HepG2 (cell line): ENCODE results near the gene RPL38. TPM values are rescaled to one million over a fixed set of nuclear protein-coding genes. Genes with fewer than 3 reads are reported as not detected.

ENCODE experiments used
- ATAC-seq: fragments of 200-7000 bp; cut with Tn5 transposase; 3 replicates; pipeline ENCODE4 v1.9.1; 2020; ENCODE audit warnings: mild to moderate bottlenecking, moderate library complexity
- BruUV-seq: library from RNA; stranded (reverse); fragments of 400-500 nt; replicated peaks from 2 replicates; lab custom pipeline; 2021; lab: Mats Ljungman, UMichigan
- CTCF ChIA-PET: fragments of 300-600 bp; formaldehyde crosslinking; extraction: SDS; loops from one replicate; lab custom pipeline; 2021; ENCODE audit warnings: low total read pairs, inconsistent platforms, low intra/inter-chr PET ratio; lab: Yijun Ruan, JAX
- POLR2A ChIA-PET: fragments of 350-600 bp; sonication (Branson Sonifier 250); formaldehyde crosslinking; loops from one replicate; lab custom pipeline; 2020; ENCODE audit warnings: antibody characterized with exemption, inconsistent platforms; lab: Yijun Ruan, JAX
- DNase-seq: peaks from one replicate; pipeline ENCODE4 v3.0.0-alpha.2; 2015; ENCODE audit warnings: low spot score
- FAIRE-seq: peaks from 3 replicates; lab custom pipeline; 2011; peaks lifted over from hg19 to GRCh38; lab: Jason Lieb, UNC
- H2AFZ ChIP-seq: one replicate; pipeline ENCODE4 v1.6.1; 2011; ENCODE audit warnings: low read length, inconsistent platforms
- H3K27ac ChIP-seq: fragments of 300-600 bp; 3 replicates; pipeline ENCODE4 v1.8.0; 2011; ENCODE audit warnings: mixed run types, mild to moderate bottlenecking, mixed read lengths, low read length, inconsistent platforms; ENCODE audit not compliant: insufficient read depth; ENCODE audit errors: extremely low read length
- H3K27me3 ChIP-seq, 2 experiments: fragments of 200-600 bp in 1 of 2; 2 replicates in 1 of 2; 3 replicates in 1 of 2; pipeline versions ENCODE4 v1.6.0 to v1.8.0; 2011; ENCODE audit warnings: low read length in 2 of 2, mild to moderate bottlenecking in 2 of 2, moderate library complexity in 2 of 2, inconsistent platforms in 1 of 2; ENCODE audit not compliant: insufficient read depth in 2 of 2, control insufficient read depth in 1 of 2
- H3K36me3 ChIP-seq, 2 experiments: fragments of 200-600 bp in 1 of 2; replicated peaks in 1 of 2; 2 replicates in 1 of 2; 3 replicates in 1 of 2; pipeline versions ENCODE4 v1.5.1 to v1.8.0; 2011; ENCODE audit warnings: low read length in 2 of 2, inconsistent platforms in 1 of 2; ENCODE audit not compliant: insufficient read depth in 2 of 2, control insufficient read depth in 1 of 2
- H3K4me1 ChIP-seq: 2 replicates; pipeline ENCODE4 v1.5.1; 2012; ENCODE audit warnings: low read length, inconsistent platforms; ENCODE audit not compliant: insufficient read depth
- H3K4me2 ChIP-seq: 2 replicates; pipeline ENCODE4 v1.6.0; 2011; ENCODE audit warnings: low read depth, low read length, inconsistent platforms
- H3K4me3 ChIP-seq, 3 experiments: fragments of 200-600 bp in 1 of 3; sonication (generic), shearing (Covaris generic) in 1 of 3; replicated peaks in 1 of 3; 2 replicates each; pipeline ENCODE4 v1.5.1; 2011 to 2016; ENCODE audit warnings: low read length in 3 of 3, inconsistent platforms in 2 of 3, low read depth in 2 of 3, mild to moderate bottlenecking in 2 of 3, control low read depth in 1 of 3, mixed read lengths in 1 of 3; ENCODE audit not compliant: insufficient read depth in 1 of 3
- H3K79me2 ChIP-seq: one replicate; pipeline ENCODE4 v1.6.1; 2011; ENCODE audit warnings: low read length, inconsistent platforms; ENCODE audit not compliant: insufficient read depth
- H3K9ac ChIP-seq: 2 replicates; pipeline ENCODE4 v1.6.0; 2011; ENCODE audit warnings: mild to moderate bottlenecking, low read depth, low read length, inconsistent platforms; ENCODE audit not compliant: insufficient read depth
- H3K9me3 ChIP-seq: 2 replicates; pipeline ENCODE4 v1.5.1; 2012; ENCODE audit warnings: mild to moderate bottlenecking, low read length
- H4K20me1 ChIP-seq: 2 replicates; pipeline ENCODE4 v1.6.0; 2011; ENCODE audit warnings: inconsistent platforms, mild to moderate bottlenecking, low read length, moderate library complexity; ENCODE audit not compliant: insufficient read depth
- ELF4 ChIP-seq: sonication (generic); formaldehyde crosslinking; IDR thresholded peaks from 2 replicates; pipeline ENCODE4 v1.5.0; 2020; ENCODE audit warnings: missing genetic modification reagents, mild to moderate bottlenecking, moderate library complexity, borderline replicate concordance
- FOXA1 ChIP-seq, 2 experiments: fragments of 450-650 bp in 1 of 2; sonication (generic) in 1 of 2; formaldehyde crosslinking in 1 of 2; IDR thresholded peaks; 2 replicates each; pipeline versions ENCODE4 v1.4.0 to v1.6.1; 2016 to 2020; ENCODE audit warnings: missing genetic modification reagents in 1 of 2
- HIVEP1 ChIP-seq: sonication (generic); formaldehyde crosslinking; IDR thresholded peaks from 2 replicates; pipeline ENCODE4 v1.4.0; 2020; ENCODE audit warnings: mild to moderate bottlenecking, missing genetic modification reagents
- HNRNPUL1 ChIP-seq: fragments of 200-400 bp; formaldehyde crosslinking; IDR thresholded peaks from 2 replicates; pipeline ENCODE4 v1.6.1; 2017; ENCODE audit warnings: low read depth, mild to moderate bottlenecking, low read length, moderate library complexity
- XBP1 ChIP-seq: sonication (generic); formaldehyde crosslinking; IDR thresholded peaks from 2 replicates; pipeline ENCODE4 v1.5.0; 2020; ENCODE audit warnings: missing genetic modification reagents
- ZNF343 ChIP-seq: sonication (generic); formaldehyde crosslinking; IDR thresholded peaks from 2 replicates; pipeline ENCODE4 v1.4.0; 2020; ENCODE audit warnings: mild to moderate bottlenecking, missing genetic modification reagents
- ZNF451 ChIP-seq: sonication (generic); formaldehyde crosslinking; IDR thresholded peaks from 2 replicates; pipeline ENCODE4 v1.5.0; 2020; ENCODE audit warnings: mild to moderate bottlenecking, missing genetic modification reagents
- WGBS: methylation state at CpG from one replicate; pipeline ENCODE4 v1.1.6; 2017; ENCODE audit warnings: low lambda C conversion rate; 5-methylcytosine and 5-hydroxymethylcytosine counted together
- in situ Hi-C: cut with HindIII; loops from 2 replicates; pipeline ENCODE4 v1.10.0; 2017; ENCODE audit warnings: low pct_unique_long_range_greater_than_20kb; ENCODE audit not compliant: extremely low pct_ligation_motif_present
- intact Hi-C: fragments of 100-400 bp; cut with micrococcal nuclease; formaldehyde crosslinking; loops from one replicate; pipeline ENCODE4 v1.10.0; 2022; ENCODE audit not compliant: unreplicated experiment
- polyA plus RNA-seq, 8 experiments: library from polyadenylated mRNA; depleted of rRNA in 3 of 8; stranded (reverse) in 7 of 8; unstranded in 1 of 8; fragments of >200 nt; fragmentation: Illumina TruSeq in 4 of 8; extraction: Trizol in 4 of 8; gene quantifications; 2 replicates each; pipeline versions ENCODE4 v1.2.1 to v1.2.3, GENCODE V29; 2011 to 2016; ENCODE audit warnings: low read depth in 4 of 8, missing spikeins in 1 of 8, mixed read lengths in 1 of 8; ENCODE audit not compliant: insufficient read depth in 1 of 8
- total RNA-seq, 5 experiments: library from RNA; depleted of rRNA; stranded (reverse); fragments of >200 nt; fragmentation: Illumina TruSeq; extraction: Trizol; gene quantifications; 2 replicates each; pipeline ENCODE4 v1.2.3, GENCODE V29; 2016; ENCODE audit warnings: low read depth in 1 of 5
- TF ChIP-seq, protein P1 (sequence below): IDR thresholded peaks from 2 replicates; pipeline ENCODE4 v1.6.1; 2016
- TF ChIP-seq, protein P2 (sequence below): sonication (generic); formaldehyde crosslinking; IDR thresholded peaks from 2 replicates; pipeline ENCODE4 v1.5.0; 2020; ENCODE audit warnings: mild to moderate bottlenecking, missing genetic modification reagents, borderline replicate concordance
- TF ChIP-seq, protein P3 (sequence below): sonication (generic); formaldehyde crosslinking; IDR thresholded peaks from 2 replicates; pipeline ENCODE4 v1.4.0; 2020; ENCODE audit warnings: missing genetic modification reagents, borderline replicate concordance
- TF ChIP-seq, protein P4 (sequence below): sonication (generic); formaldehyde crosslinking; IDR thresholded peaks from 2 replicates; pipeline ENCODE4 v1.5.1; 2020; ENCODE audit warnings: mild to moderate bottlenecking, missing genetic modification reagents, moderate library complexity
- TF ChIP-seq, protein P5 (sequence below): sonication (generic); formaldehyde crosslinking; conservative IDR thresholded peaks from 2 replicates; pipeline ENCODE4 v1.4.0; 2020; ENCODE audit warnings: missing genetic modification reagents

The RPL38 gene
- total and polyA plus RNA-seq, 2 of the 13 experiments (the other 11 are each of a cell fraction or from before 2014, with no cell fraction given): 2,370 to 2,372 TPM

- WGBS: 49% methylated on average over 11 of the region's 16 CpGs
- H3K36me3 ChIP-seq: no peaks in the 10 kb centered on the region
- BruUV-seq: no TSS peak
- H3K27me3 ChIP-seq: no peaks in the 10 kb centered on the region; a peak in 1 of 5 replicates
- H3K4me2 ChIP-seq: no peak overlapping the region
- no peak overlapping the region for H2AFZ ChIP-seq
- H3K79me2 ChIP-seq: no peaks in the 10 kb centered on the region
- POLR2A ChIA-PET: no interaction called here
- CTCF ChIA-PET: no interaction called here
- no peak for ATAC-seq
- no peak overlapping the region for H3K4me3 ChIP-seq
- H3K9ac ChIP-seq: no peak overlapping the region
- no peaks in the 10 kb centered on the region for H3K4me1 ChIP-seq
- intact Hi-C loops (no loop called here), in situ Hi-C loops (no loop called here)
- H3K9me3 ChIP-seq: no peaks in the 10 kb centered on the region
- no peak overlapping the region for H3K27ac ChIP-seq
- no peak for DNase-seq
- FAIRE-seq: no peak
- H4K20me1 ChIP-seq: no peaks in the 10 kb centered on the region
- TF ChIP-seq FOXA1 (IDR thresholded peaks at IDR 0.05): no peak
- no peak for TF ChIP-seq FOXA1 (CRISPR knock-in tag; IDR thresholded peaks at IDR 0.05)
- TF ChIP-seq, protein P1, sequence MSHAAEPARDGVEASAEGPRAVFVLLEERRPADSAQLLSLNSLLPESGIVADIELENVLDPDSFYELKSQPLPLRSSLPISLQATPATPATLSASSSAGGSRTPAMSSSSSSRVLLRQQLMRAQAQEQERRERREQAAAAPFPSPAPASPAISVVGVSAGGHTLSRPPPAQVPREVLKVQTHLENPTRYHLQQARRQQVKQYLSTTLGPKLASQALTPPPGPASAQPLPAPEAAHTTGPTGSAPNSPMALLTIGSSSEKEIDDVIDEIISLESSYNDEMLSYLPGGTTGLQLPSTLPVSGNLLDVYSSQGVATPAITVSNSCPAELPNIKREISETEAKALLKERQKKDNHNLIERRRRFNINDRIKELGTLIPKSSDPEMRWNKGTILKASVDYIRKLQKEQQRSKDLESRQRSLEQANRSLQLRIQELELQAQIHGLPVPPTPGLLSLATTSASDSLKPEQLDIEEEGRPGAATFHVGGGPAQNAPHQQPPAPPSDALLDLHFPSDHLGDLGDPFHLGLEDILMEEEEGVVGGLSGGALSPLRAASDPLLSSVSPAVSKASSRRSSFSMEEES (CRISPR knock-in tag): no peak
- no peak for TF ChIP-seq XBP1 (CRISPR knock-in tag)
- no peak for TF ChIP-seq ZNF343 (CRISPR knock-in tag)
- TF ChIP-seq, protein P2, sequence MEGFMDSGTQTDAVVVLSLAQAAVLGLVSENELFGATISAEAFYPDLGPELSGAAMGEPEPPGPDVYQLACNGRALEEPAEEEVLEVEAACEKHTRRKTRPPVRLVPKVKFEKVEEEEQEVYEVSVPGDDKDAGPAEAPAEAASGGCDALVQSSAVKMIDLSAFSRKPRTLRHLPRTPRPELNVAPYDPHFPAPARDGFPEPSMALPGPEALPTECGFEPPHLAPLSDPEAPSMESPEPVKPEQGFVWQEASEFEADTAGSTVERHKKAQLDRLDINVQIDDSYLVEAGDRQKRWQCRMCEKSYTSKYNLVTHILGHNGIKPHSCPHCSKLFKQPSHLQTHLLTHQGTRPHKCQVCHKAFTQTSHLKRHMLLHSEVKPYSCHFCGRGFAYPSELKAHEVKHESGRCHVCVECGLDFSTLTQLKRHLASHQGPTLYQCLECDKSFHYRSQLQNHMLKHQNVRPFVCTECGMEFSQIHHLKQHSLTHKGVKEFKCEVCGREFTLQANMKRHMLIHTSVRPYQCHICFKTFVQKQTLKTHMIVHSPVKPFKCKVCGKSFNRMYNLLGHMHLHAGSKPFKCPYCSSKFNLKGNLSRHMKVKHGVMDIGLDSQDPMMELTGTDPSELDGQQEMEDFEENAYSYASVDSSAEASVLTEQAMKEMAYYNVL (CRISPR knock-in tag): no peak
- no peak for TF ChIP-seq HIVEP1 (CRISPR knock-in tag)
- TF ChIP-seq, protein P3, sequence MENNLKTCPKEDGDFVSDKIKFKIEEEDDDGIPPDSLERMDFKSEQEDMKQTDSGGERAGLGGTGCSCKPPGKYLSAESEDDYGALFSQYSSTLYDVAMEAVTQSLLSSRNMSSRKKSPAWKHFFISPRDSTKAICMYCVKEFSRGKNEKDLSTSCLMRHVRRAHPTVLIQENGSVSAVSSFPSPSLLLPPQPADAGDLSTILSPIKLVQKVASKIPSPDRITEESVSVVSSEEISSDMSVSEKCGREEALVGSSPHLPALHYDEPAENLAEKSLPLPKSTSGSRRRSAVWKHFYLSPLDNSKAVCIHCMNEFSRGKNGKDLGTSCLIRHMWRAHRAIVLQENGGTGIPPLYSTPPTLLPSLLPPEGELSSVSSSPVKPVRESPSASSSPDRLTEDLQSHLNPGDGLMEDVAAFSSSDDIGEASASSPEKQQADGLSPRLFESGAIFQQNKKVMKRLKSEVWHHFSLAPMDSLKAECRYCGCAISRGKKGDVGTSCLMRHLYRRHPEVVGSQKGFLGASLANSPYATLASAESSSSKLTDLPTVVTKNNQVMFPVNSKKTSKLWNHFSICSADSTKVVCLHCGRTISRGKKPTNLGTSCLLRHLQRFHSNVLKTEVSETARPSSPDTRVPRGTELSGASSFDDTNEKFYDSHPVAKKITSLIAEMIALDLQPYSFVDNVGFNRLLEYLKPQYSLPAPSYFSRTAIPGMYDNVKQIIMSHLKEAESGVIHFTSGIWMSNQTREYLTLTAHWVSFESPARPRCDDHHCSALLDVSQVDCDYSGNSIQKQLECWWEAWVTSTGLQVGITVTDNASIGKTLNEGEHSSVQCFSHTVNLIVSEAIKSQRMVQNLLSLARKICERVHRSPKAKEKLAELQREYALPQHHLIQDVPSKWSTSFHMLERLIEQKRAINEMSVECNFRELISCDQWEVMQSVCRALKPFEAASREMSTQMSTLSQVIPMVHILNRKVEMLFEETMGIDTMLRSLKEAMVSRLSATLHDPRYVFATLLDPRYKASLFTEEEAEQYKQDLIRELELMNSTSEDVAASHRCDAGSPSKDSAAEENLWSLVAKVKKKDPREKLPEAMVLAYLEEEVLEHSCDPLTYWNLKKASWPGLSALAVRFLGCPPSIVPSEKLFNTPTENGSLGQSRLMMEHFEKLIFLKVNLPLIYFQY: no peak
- TF ChIP-seq, protein P4, sequence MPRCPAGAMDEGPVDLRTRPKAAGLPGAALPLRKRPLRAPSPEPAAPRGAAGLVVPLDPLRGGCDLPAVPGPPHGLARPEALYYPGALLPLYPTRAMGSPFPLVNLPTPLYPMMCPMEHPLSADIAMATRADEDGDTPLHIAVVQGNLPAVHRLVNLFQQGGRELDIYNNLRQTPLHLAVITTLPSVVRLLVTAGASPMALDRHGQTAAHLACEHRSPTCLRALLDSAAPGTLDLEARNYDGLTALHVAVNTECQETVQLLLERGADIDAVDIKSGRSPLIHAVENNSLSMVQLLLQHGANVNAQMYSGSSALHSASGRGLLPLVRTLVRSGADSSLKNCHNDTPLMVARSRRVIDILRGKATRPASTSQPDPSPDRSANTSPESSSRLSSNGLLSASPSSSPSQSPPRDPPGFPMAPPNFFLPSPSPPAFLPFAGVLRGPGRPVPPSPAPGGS (CRISPR knock-in tag): no peak
- TF ChIP-seq ZNF451 (CRISPR knock-in tag): no peak
- TF ChIP-seq, protein P5, sequence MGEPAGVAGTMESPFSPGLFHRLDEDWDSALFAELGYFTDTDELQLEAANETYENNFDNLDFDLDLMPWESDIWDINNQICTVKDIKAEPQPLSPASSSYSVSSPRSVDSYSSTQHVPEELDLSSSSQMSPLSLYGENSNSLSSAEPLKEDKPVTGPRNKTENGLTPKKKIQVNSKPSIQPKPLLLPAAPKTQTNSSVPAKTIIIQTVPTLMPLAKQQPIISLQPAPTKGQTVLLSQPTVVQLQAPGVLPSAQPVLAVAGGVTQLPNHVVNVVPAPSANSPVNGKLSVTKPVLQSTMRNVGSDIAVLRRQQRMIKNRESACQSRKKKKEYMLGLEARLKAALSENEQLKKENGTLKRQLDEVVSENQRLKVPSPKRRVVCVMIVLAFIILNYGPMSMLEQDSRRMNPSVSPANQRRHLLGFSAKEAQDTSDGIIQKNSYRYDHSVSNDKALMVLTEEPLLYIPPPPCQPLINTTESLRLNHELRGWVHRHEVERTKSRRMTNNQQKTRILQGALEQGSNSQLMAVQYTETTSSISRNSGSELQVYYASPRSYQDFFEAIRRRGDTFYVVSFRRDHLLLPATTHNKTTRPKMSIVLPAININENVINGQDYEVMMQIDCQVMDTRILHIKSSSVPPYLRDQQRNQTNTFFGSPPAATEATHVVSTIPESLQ (CRISPR knock-in tag): no peak
- TF ChIP-seq ELF4: no peak
- TF ChIP-seq HNRNPUL1: no peak
Observed at GRCh38 chr17:74220946-74221818, 17.7 kb downstream of the RPL38 start.
